Measurements from ENCODE around the gene TGFBR3.

TGFBR3 gene

GRCh38 chr1:91729621-91730358 is 156.2 kb downstream of the TGFBR3 start:
- H3K9me3 Mint-ChIP-seq: no peaks in the 10 kb centered on the region
- peaks cover 70% of the 10 kb centered on the region for H3K36me3 Mint-ChIP-seq (ENCODE audit: low read depth)
- peak overlapping the region; percentile 45 to 85 (median 66) for H3K27ac Mint-ChIP-seq
- peaks cover 81% of the 10 kb centered on the region for H3K4me1 Mint-ChIP-seq
- no peak for TF ChIP-seq CTCF (IDR thresholded peaks at IDR 0.05; ENCODE audit: unreplicated experiment in 3 of 3)
- H3K27me3 Mint-ChIP-seq (ENCODE audit: low read depth): peaks cover 3% of the 10 kb centered on the region
- H3K4me3 Mint-ChIP-seq: no peak overlapping the region

- peaks cover 78% of the 10 kb centered on the region for H3K4me1 Mint-ChIP-seq
- TF ChIP-seq CTCF (IDR thresholded peaks at IDR 0.05; ENCODE audit: unreplicated experiment in 3 of 3): no peak
- H3K9me3 Mint-ChIP-seq: no peaks in the 10 kb centered on the region
- H3K27ac Mint-ChIP-seq: peak overlapping the region; percentile 43 to 66 (median 64)
- H3K27me3 Mint-ChIP-seq (ENCODE audit: low read depth): peaks cover 3% of the 10 kb centered on the region
- peaks cover 63% of the 10 kb centered on the region for H3K36me3 Mint-ChIP-seq (ENCODE audit: low read depth)
- H3K4me3 Mint-ChIP-seq: no peak overlapping the region
Observed at GRCh38 chr1:91727763-91728162, 158.2 kb downstream of the TGFBR3 start.

GRCh38 chr1:91725989-91726721 is 159.8 kb downstream of the TGFBR3 start:
- Mint-ChIP-seq H3K4me3 (peak overlapping the region in 1 of 3 experiments; percentile 35), H3K27ac (peak overlapping the region; percentile 58 to 84 (median 66)), H3K4me1 (peaks cover 62% of the 10 kb centered on the region), H3K27me3 (ENCODE audit: low read depth) (no peaks in the 10 kb centered on the region), H3K9me3 (no peaks in the 10 kb centered on the region), H3K36me3 (ENCODE audit: low read depth) (peaks cover 64% of the 10 kb centered on the region)
- TF ChIP-seq CTCF (IDR thresholded peaks at IDR 0.05; ENCODE audit: unreplicated experiment in 3 of 3): no peak

GRCh38 chr1:91725618-91725988 is 160.3 kb downstream of the TGFBR3 start:
- peak overlapping the region; percentile 58 to 84 (median 66) for H3K27ac Mint-ChIP-seq
- no peak overlapping the region for H3K4me3 Mint-ChIP-seq
- no peak for TF ChIP-seq CTCF (IDR thresholded peaks at IDR 0.05; ENCODE audit: unreplicated experiment in 3 of 3)
- H3K27me3 Mint-ChIP-seq (ENCODE audit: low read depth): no peaks in the 10 kb centered on the region
- H3K4me1 Mint-ChIP-seq: peaks cover 57% of the 10 kb centered on the region
- peaks cover 68% of the 10 kb centered on the region for H3K36me3 Mint-ChIP-seq (ENCODE audit: low read depth)
- H3K9me3 Mint-ChIP-seq: no peaks in the 10 kb centered on the region

GRCh38 chr1:91724644-91725043 is 161.3 kb downstream of the TGFBR3 start:
- no peak for TF ChIP-seq CTCF (IDR thresholded peaks at IDR 0.05; ENCODE audit: unreplicated experiment in 3 of 3)
- H3K36me3 Mint-ChIP-seq (ENCODE audit: low read depth): peaks cover 69% of the 10 kb centered on the region
- no peaks in the 10 kb centered on the region for H3K9me3 Mint-ChIP-seq
- peaks cover 51% of the 10 kb centered on the region for H3K4me1 Mint-ChIP-seq
- H3K27ac Mint-ChIP-seq: peak overlapping the region in 1 of 3 experiments; percentile 66
- no peaks in the 10 kb centered on the region for H3K27me3 Mint-ChIP-seq (ENCODE audit: low read depth)
- H3K4me3 Mint-ChIP-seq: no peak overlapping the region

All from nephron (organoid).